H1 (cell line): ENCODE results near the gene NBAS. TPM values are rescaled to one million over a fixed set of nuclear protein-coding genes. Genes with fewer than 3 reads are reported as not detected.

ENCODE experiments used
- CTCF ChIA-PET: fragments of 300-600 bp; sonication (Branson Sonifier 250); formaldehyde crosslinking; loops from one replicate; lab custom pipeline; 2021; ENCODE audit not compliant: partially characterized antibody; lab: Charles Lee
- POLR2A ChIA-PET: fragments of 300-600 bp; sonication (Branson Sonifier 250); formaldehyde crosslinking; loops from one replicate; lab custom pipeline; 2021; ENCODE audit warnings: inconsistent platforms; ENCODE audit not compliant: partially characterized antibody; lab: Charles Lee
- DNase-seq, 2 experiments: peaks; one replicate each; pipeline versions ENCODE4 v3.0.0 to v3.0.0-alpha.2; 2010 to 2022; ENCODE audit warnings: low spot score in 2 of 2, low read depth in 1 of 2, mixed read lengths in 1 of 2
- FAIRE-seq: peaks from 2 replicates; lab custom pipeline; 2011; peaks lifted over from hg19 to GRCh38; lab: Jason Lieb, UNC
- H2AFZ ChIP-seq: 2 replicates; pipeline ENCODE4 v1.8.1; 2012; ENCODE audit warnings: low read length, inconsistent platforms
- H2AK5ac ChIP-seq: 2 replicates; pipeline ENCODE4 v1.6.1; 2013; ENCODE audit warnings: low read depth, low read length
- H2BK120ac ChIP-seq: replicated peaks from 2 replicates; pipeline ENCODE3; 2013; ENCODE audit warnings: low read depth, low read length, inconsistent platforms
- H2BK12ac ChIP-seq: 2 replicates; pipeline ENCODE4 v1.6.1; 2013; ENCODE audit warnings: low read depth, low read length
- H2BK15ac ChIP-seq: 2 replicates; pipeline ENCODE4 v1.6.1; 2013; ENCODE audit warnings: low read length
- H2BK20ac ChIP-seq: 2 replicates; pipeline ENCODE4 v1.6.1; 2013; ENCODE audit warnings: low read length
- H2BK5ac ChIP-seq: 2 replicates; pipeline ENCODE4 v1.6.1; 2013; ENCODE audit warnings: low read depth, low read length
- H3K14ac ChIP-seq: 2 replicates; pipeline ENCODE4 v1.6.1; 2013; ENCODE audit warnings: inconsistent platforms; ENCODE audit not compliant: insufficient read length
- H3K18ac ChIP-seq: 2 replicates; pipeline ENCODE4 v1.6.1; 2013; ENCODE audit warnings: low read length; ENCODE audit errors: extremely low read depth
- H3K23ac ChIP-seq: 2 replicates; pipeline ENCODE4 v1.6.1; 2013; ENCODE audit warnings: inconsistent platforms; ENCODE audit not compliant: insufficient read length
- H3K23me2 ChIP-seq: 2 replicates; pipeline ENCODE4 v1.6.1; 2013; ENCODE audit warnings: low read depth, low read length
- H3K27ac ChIP-seq: 2 replicates; pipeline ENCODE4 v1.6.1; 2011; ENCODE audit warnings: low read depth, low read length, inconsistent platforms
- H3K27me3 ChIP-seq, 4 experiments: replicated peaks in 1 of 4; 1 replicate in 1 of 4; 2 replicates in 3 of 4; pipeline versions ENCODE4 v1.6.1 to v1.8.1; 2011 to 2013; ENCODE audit warnings: low read length in 3 of 4, mild to moderate bottlenecking in 3 of 4, inconsistent platforms in 2 of 4, mixed read lengths in 2 of 4, moderate library complexity in 1 of 4; ENCODE audit not compliant: control insufficient read depth in 3 of 4, insufficient read depth in 3 of 4; ENCODE audit errors: extremely low read depth in 1 of 4
- H3K36me3 ChIP-seq, 4 experiments: 2 replicates each; pipeline versions ENCODE4 v1.6.1 to v1.8.1; 2011 to 2013; ENCODE audit warnings: mild to moderate bottlenecking in 4 of 4, low read length in 3 of 4, moderate library complexity in 2 of 4, control low read depth in 1 of 4, inconsistent platforms in 1 of 4; ENCODE audit not compliant: insufficient read depth in 4 of 4, control insufficient read depth in 2 of 4
- H3K4ac ChIP-seq: replicated peaks from 2 replicates; pipeline ENCODE3; 2013; ENCODE audit warnings: low read length, low read depth, mixed read lengths, inconsistent platforms; ENCODE audit not compliant: insufficient read length
- H3K4me1 ChIP-seq, 4 experiments: replicated peaks in 1 of 4; 1 replicate in 1 of 4; 2 replicates in 3 of 4; pipeline versions ENCODE4 v1.6.1 to v1.8.1; 2011 to 2013; ENCODE audit warnings: low read length in 3 of 4, inconsistent platforms in 2 of 4, mixed read lengths in 1 of 4; ENCODE audit not compliant: insufficient read depth in 4 of 4, control insufficient read depth in 3 of 4
- H3K4me2 ChIP-seq, 2 experiments: 2 replicates each; pipeline versions ENCODE4 v1.6.1 to v1.8.1; 2011 to 2013; ENCODE audit warnings: low read depth in 2 of 2, low read length in 2 of 2, control low read depth in 1 of 2, inconsistent platforms in 1 of 2, mild to moderate bottlenecking in 1 of 2; ENCODE audit not compliant: insufficient read depth in 1 of 2
- H3K4me3 ChIP-seq, 4 experiments: fragments of 200-600, 300-600 bp in 1 of 4; sonication (generic), shearing (Covaris generic), sonication (Bioruptor Twin) in 1 of 4; 2 replicates each; pipeline versions ENCODE4 v1.5.1 to v1.8.1; 2011 to 2016; ENCODE audit warnings: low read length in 4 of 4, low read depth in 3 of 4, control low read depth in 2 of 4, inconsistent platforms in 2 of 4, mild to moderate bottlenecking in 2 of 4, mixed read lengths in 1 of 4, moderate library complexity in 1 of 4; ENCODE audit not compliant: insufficient read depth in 2 of 4; ENCODE audit errors: extremely low read depth in 1 of 4
- H3K56ac ChIP-seq: replicated peaks from 2 replicates; pipeline ENCODE3; 2013; ENCODE audit warnings: low read depth, mild to moderate bottlenecking, mixed read lengths, low read length, inconsistent platforms; ENCODE audit not compliant: insufficient read length
- H3K79me1 ChIP-seq: 2 replicates; pipeline ENCODE4 v1.6.1; 2013; ENCODE audit warnings: low read depth, low read length, control low read depth
- H3K79me2 ChIP-seq, 2 experiments: 2 replicates each; pipeline versions ENCODE4 v1.6.1 to v1.8.1; 2012 to 2013; ENCODE audit warnings: low read length in 2 of 2, mild to moderate bottlenecking in 2 of 2, inconsistent platforms in 1 of 2; ENCODE audit not compliant: insufficient read depth in 2 of 2, control insufficient read depth in 1 of 2
- H3K9ac ChIP-seq, 4 experiments: replicated peaks in 1 of 4; 1 replicate in 1 of 4; 2 replicates in 3 of 4; pipeline versions ENCODE4 v1.6.1 to v1.8.1; 2011 to 2013; ENCODE audit warnings: low read depth in 3 of 4, low read length in 3 of 4, control low read depth in 2 of 4, mild to moderate bottlenecking in 2 of 4, moderate library complexity in 2 of 4, inconsistent platforms in 1 of 4; ENCODE audit errors: extremely low read depth in 1 of 4
- H3K9me3 ChIP-seq, 2 experiments: 2 replicates each; pipeline versions ENCODE4 v1.6.1 to v1.8.1; 2012 to 2013; ENCODE audit warnings: mild to moderate bottlenecking in 2 of 2, moderate library complexity in 2 of 2, control low read depth in 1 of 2, inconsistent platforms in 1 of 2, low read depth in 1 of 2, low read length in 1 of 2, mixed read lengths in 1 of 2; ENCODE audit not compliant: insufficient read depth in 2 of 2
- H4K20me1 ChIP-seq, 2 experiments: replicated peaks in 1 of 2; 2 replicates each; pipeline versions ENCODE3 to v1.8.1; 2011 to 2013; ENCODE audit warnings: inconsistent platforms in 2 of 2, low read length in 2 of 2, mild to moderate bottlenecking in 1 of 2; ENCODE audit not compliant: insufficient read depth in 2 of 2, control insufficient read depth in 1 of 2
- H4K5ac ChIP-seq: 2 replicates; pipeline ENCODE4 v1.6.1; 2013; ENCODE audit warnings: low read length, low read depth, mixed read lengths, inconsistent platforms; ENCODE audit not compliant: insufficient read length
- H4K8ac ChIP-seq: 2 replicates; pipeline ENCODE4 v1.8.0; 2013; ENCODE audit warnings: mild to moderate bottlenecking, moderate library complexity, low read length, inconsistent platforms; ENCODE audit not compliant: insufficient read depth; ENCODE audit errors: extremely low read depth
- H4K91ac ChIP-seq: replicated peaks from 2 replicates; pipeline ENCODE3; 2013; ENCODE audit warnings: low read length, mixed read lengths, inconsistent platforms; ENCODE audit not compliant: insufficient read length
- CHD1 ChIP-seq: IDR thresholded peaks from 2 replicates; pipeline ENCODE4 v1.6.1; 2012; ENCODE audit warnings: low read depth, low read length, improper control_type of control experiment
- GTF2F1 ChIP-seq: IDR thresholded peaks from 2 replicates; pipeline ENCODE4 v1.6.1; 2012; ENCODE audit warnings: low read depth, low read length, improper control_type of control experiment, borderline replicate concordance
- JUND ChIP-seq: IDR thresholded peaks from 2 replicates; pipeline ENCODE4 v1.6.1; 2011; ENCODE audit warnings: mild to moderate bottlenecking, improper control_type of control experiment, low read length
- KDM4A ChIP-seq: IDR thresholded peaks from one replicate; pipeline ENCODE4 v1.7.1; 2012; ENCODE audit warnings: low read depth, mild to moderate bottlenecking, moderate library complexity, low read length, inconsistent platforms; ENCODE audit not compliant: severe bottlenecking
- RAD21 ChIP-seq, 2 experiments: IDR thresholded peaks in 1 of 2; conservative IDR thresholded peaks in 1 of 2; 2 replicates each; pipeline ENCODE4 v1.6.1; 2011; ENCODE audit warnings: low read depth in 2 of 2, low read length in 2 of 2, improper control_type of control experiment in 1 of 2, inconsistent platforms in 1 of 2, mild to moderate bottlenecking in 1 of 2, moderate library complexity in 1 of 2
- RFX5 ChIP-seq: IDR thresholded peaks from 2 replicates; pipeline ENCODE4 v1.6.1; 2011; ENCODE audit warnings: low read depth, low read length, improper control_type of control experiment, borderline replicate concordance
- TEAD4 ChIP-seq: IDR thresholded peaks from 2 replicates; pipeline ENCODE4 v1.6.1; 2012; ENCODE audit warnings: low read depth, low read length, inconsistent platforms, mixed read lengths
- WGBS, 2 experiments: shearing (Covaris generic) in 1 of 2; methylation state at CpG; one replicate each; pipeline versions ENCODE4 v1.1.6 to v1.1.7; 2013 to 2015; ENCODE audit warnings: low lambda C conversion rate in 2 of 2, mixed read lengths in 2 of 2, inconsistent platforms in 1 of 2, low coverage in 1 of 2, missing lambda C conversion rate in 1 of 2; ENCODE audit not compliant: insufficient replicate concordance in 2 of 2, insufficient coverage in 1 of 2, insufficient read length in 1 of 2; ENCODE audit errors: extremely low coverage in 1 of 2, missing lambda C conversion rate in 1 of 2; 5-methylcytosine and 5-hydroxymethylcytosine counted together
- polyA plus RNA-seq, 7 experiments: library from polyadenylated mRNA; depleted of rRNA in 3 of 7; stranded (reverse) in 5 of 7; unstranded in 2 of 7; fragments of >200 nt in 5 of 7; fragments of 200-250 nt in 2 of 7; gene quantifications; 1 replicate in 5 of 7; 2 replicates in 1 of 7; 4 replicates in 1 of 7; pipeline versions ENCODE4 v1.2.1 to v1.2.3, GENCODE V29; 2011 to 2013; ENCODE audit warnings: missing spikeins in 2 of 7, mixed read lengths in 2 of 7
- total RNA-seq: library from RNA; stranded (reverse); fragmentation: NEBNext Ultra II Directional; extraction: Animal tissue kit (Norgen Biotek cat#: 25700); gene quantifications from 2 replicates; pipeline ENCODE4 v1.2.1, GENCODE V29; 2021
- TF ChIP-seq, protein P1 (sequence below): IDR thresholded peaks from 2 replicates; pipeline ENCODE4 v1.6.1; 2011; ENCODE audit warnings: low read length, improper control_type of control experiment
- TF ChIP-seq, protein P2 (sequence below): IDR thresholded peaks from 2 replicates; pipeline ENCODE4 v1.6.1; 2012; ENCODE audit warnings: low read length, inconsistent platforms
- TF ChIP-seq, protein P3 (sequence below): IDR thresholded peaks from 2 replicates; pipeline ENCODE4 v1.6.1; 2012; ENCODE audit warnings: inconsistent platforms

The NBAS gene
- total and polyA plus RNA-seq, 2 of the 8 experiments (the other 6 are each of a cell fraction or from before 2014, with no cell fraction given): 19.6 to 34.8 TPM

DNA sequence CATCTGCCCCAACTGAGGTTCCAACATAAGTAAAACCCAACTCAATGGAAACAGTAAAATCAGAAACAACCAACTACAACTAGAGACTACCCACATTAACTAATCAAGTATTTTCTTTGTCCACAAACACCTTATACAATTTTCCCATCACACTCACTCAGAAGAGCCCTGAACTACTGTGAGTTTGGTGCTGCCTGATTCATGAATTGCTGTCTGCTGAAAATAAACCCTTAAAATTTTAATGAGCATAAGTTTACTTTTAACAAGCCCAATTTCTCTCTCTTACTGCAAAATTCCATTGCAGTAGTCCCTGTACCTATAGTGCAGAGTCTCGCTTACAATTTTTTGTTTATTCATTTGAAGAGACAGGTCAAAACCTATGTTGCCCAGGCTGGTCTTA lies 203.9 kb downstream of the NBAS start:
- WGBS, 2 experiments: 96% methylated on average over 1 of the region's 1 CpG; no CpG with 5 or more reads in 1 of the 2 experiments
- H3K23ac ChIP-seq: no peak overlapping the region
- no peak for TF ChIP-seq KDM4A
- TF ChIP-seq RFX5: no peak
- no peak for TF ChIP-seq TEAD4
- no peak for TF ChIP-seq CHD1
- no peak for TF ChIP-seq RAD21 (IDR thresholded peaks at IDR 0.05 in 1 of 2, conservative IDR thresholded peaks at IDR 0.05 in 1 of 2; ENCODE audit: low read depth in 2 of 2, low read length in 2 of 2)
- no peak for TF ChIP-seq JUND
- TF ChIP-seq, protein P1, sequence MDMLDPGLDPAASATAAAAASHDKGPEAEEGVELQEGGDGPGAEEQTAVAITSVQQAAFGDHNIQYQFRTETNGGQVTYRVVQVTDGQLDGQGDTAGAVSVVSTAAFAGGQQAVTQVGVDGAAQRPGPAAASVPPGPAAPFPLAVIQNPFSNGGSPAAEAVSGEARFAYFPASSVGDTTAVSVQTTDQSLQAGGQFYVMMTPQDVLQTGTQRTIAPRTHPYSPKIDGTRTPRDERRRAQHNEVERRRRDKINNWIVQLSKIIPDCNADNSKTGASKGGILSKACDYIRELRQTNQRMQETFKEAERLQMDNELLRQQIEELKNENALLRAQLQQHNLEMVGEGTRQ: no peak
- TF ChIP-seq GTF2F1: no peak
- TF ChIP-seq, protein P2, sequence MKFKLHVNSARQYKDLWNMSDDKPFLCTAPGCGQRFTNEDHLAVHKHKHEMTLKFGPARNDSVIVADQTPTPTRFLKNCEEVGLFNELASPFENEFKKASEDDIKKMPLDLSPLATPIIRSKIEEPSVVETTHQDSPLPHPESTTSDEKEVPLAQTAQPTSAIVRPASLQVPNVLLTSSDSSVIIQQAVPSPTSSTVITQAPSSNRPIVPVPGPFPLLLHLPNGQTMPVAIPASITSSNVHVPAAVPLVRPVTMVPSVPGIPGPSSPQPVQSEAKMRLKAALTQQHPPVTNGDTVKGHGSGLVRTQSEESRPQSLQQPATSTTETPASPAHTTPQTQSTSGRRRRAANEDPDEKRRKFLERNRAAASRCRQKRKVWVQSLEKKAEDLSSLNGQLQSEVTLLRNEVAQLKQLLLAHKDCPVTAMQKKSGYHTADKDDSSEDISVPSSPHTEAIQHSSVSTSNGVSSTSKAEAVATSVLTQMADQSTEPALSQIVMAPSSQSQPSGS: no peak
- TF ChIP-seq, protein P3, sequence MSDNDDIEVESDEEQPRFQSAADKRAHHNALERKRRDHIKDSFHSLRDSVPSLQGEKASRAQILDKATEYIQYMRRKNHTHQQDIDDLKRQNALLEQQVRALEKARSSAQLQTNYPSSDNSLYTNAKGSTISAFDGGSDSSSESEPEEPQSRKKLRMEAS: no peak

More for the DNA sequence above, 203.9 kb downstream of the NBAS start:
- no peak overlapping the region for H2BK12ac ChIP-seq
- H3K27ac ChIP-seq: no peak overlapping the region
- H4K91ac ChIP-seq: no peak overlapping the region
- CTCF ChIA-PET: no interaction called here
- H3K4me2 ChIP-seq: no peak overlapping the region
- H3K27me3 ChIP-seq: no peaks in the 10 kb centered on the region
- DNase-seq: no peak
- no peaks in the 10 kb centered on the region for H3K79me1 ChIP-seq
- H3K9me3 ChIP-seq: no peaks in the 10 kb centered on the region
- no peak overlapping the region for H3K9ac ChIP-seq
- H2BK15ac ChIP-seq: no peak overlapping the region
- peaks cover 0 to 7% (median 5%) of the 10 kb centered on the region in 4 experiments; a peak in 5 of 7 replicates for H3K4me1 ChIP-seq
- H3K56ac ChIP-seq: no peak overlapping the region
- H2BK120ac ChIP-seq: no peak overlapping the region
- no peak overlapping the region for H2BK5ac ChIP-seq
- no peaks in the 10 kb centered on the region for H3K36me3 ChIP-seq
- no peak overlapping the region for H3K4ac ChIP-seq
- H4K8ac ChIP-seq: no peak overlapping the region
- H2AFZ ChIP-seq: no peak overlapping the region
- no peak overlapping the region for H4K5ac ChIP-seq
- no peaks in the 10 kb centered on the region for H4K20me1 ChIP-seq
- no peak overlapping the region for H3K18ac ChIP-seq
- no peak overlapping the region for H2BK20ac ChIP-seq
- no peak overlapping the region for H3K14ac ChIP-seq
- POLR2A ChIA-PET: no interaction called here
- no peak overlapping the region for H2AK5ac ChIP-seq
- H3K79me2 ChIP-seq: no peaks in the 10 kb centered on the region
- no peak overlapping the region for H3K4me3 ChIP-seq
- no peaks in the 10 kb centered on the region; the same call in 1 of the 2 replicates for H3K23me2 ChIP-seq
- FAIRE-seq: no peak
